ENCODE results near the gene CASZ1.

CASZ1 gene

GRCh38 chr1:10762875-10763274 is 33.6 kb downstream of the CASZ1 start:
- no peak overlapping the region for H3K27ac ChIP-seq (ENCODE audit: low read length)
- H4K20me1 ChIP-seq (ENCODE audit: insufficient read depth, low read length) = no peaks in the 10 kb centered on the region
- peaks cover 2% of the 10 kb centered on the region for H3K27me3 ChIP-seq (ENCODE audit: insufficient read depth, low read length, poor library complexity)
- ATAC-seq (ENCODE audit: insufficient read depth, low read depth) (no peak), DNase-seq (no peak)
- no peak overlapping the region for H3K9ac ChIP-seq (ENCODE audit: low read depth, low read length)
- no peak overlapping the region for H3K4me3 ChIP-seq (ENCODE audit: low read depth in 1 of 2, low read length in 2 of 2)
- TF ChIP-seq CTCF (IDR thresholded peaks at IDR 0.05; ENCODE audit: borderline replicate concordance, extremely low read depth, low read length, poor library complexity, severe bottlenecking) = no peak
- no peak for TF ChIP-seq EZH2 (IDR thresholded peaks at IDR 0.05; ENCODE audit: borderline replicate concordance, low read depth, low read length, severe bottlenecking)
- H3K36me3 ChIP-seq (ENCODE audit: insufficient read depth, low read length) = no peaks in the 10 kb centered on the region
- H3K9me3 ChIP-seq (ENCODE audit: insufficient read depth, low read length, severe bottlenecking) = no peaks in the 10 kb centered on the region
- no peak overlapping the region for H2AFZ ChIP-seq (ENCODE audit: low read depth, low read length)
- no peak overlapping the region for H3K4me2 ChIP-seq (ENCODE audit: insufficient read depth, low read length)
- H3K4me1 ChIP-seq (ENCODE audit: insufficient read depth, low read length) = no peaks in the 10 kb centered on the region
- no peaks in the 10 kb centered on the region for H3K79me2 ChIP-seq (ENCODE audit: insufficient read depth, low read length)

GRCh38 chr1:10762153-10762523 is 34.3 kb downstream of the CASZ1 start:
- peaks cover 3% of the 10 kb centered on the region for H3K27me3 ChIP-seq (ENCODE audit: insufficient read depth, low read length, poor library complexity)
- H3K9me3 ChIP-seq (ENCODE audit: insufficient read depth, low read length, severe bottlenecking) = no peaks in the 10 kb centered on the region
- H3K4me1 ChIP-seq (ENCODE audit: insufficient read depth, low read length) = no peaks in the 10 kb centered on the region
- no peak for TF ChIP-seq EZH2 (IDR thresholded peaks at IDR 0.05; ENCODE audit: borderline replicate concordance, low read depth, low read length, severe bottlenecking)
- TF ChIP-seq CTCF (IDR thresholded peaks at IDR 0.05; ENCODE audit: borderline replicate concordance, extremely low read depth, low read length, poor library complexity, severe bottlenecking) = no peak
- H3K4me3 ChIP-seq (ENCODE audit: low read depth in 1 of 2, low read length in 2 of 2) = no peak overlapping the region
- DNase-seq (no peak), ATAC-seq (ENCODE audit: insufficient read depth, low read depth) (no peak)
- no peak overlapping the region for H3K27ac ChIP-seq (ENCODE audit: low read length)
- no peaks in the 10 kb centered on the region for H3K79me2 ChIP-seq (ENCODE audit: insufficient read depth, low read length)
- no peak overlapping the region for H2AFZ ChIP-seq (ENCODE audit: low read depth, low read length)
- H3K4me2 ChIP-seq (ENCODE audit: insufficient read depth, low read length) = no peak overlapping the region
- H3K9ac ChIP-seq (ENCODE audit: low read depth, low read length) = no peak overlapping the region
- no peaks in the 10 kb centered on the region for H3K36me3 ChIP-seq (ENCODE audit: insufficient read depth, low read length)
- no peaks in the 10 kb centered on the region for H4K20me1 ChIP-seq (ENCODE audit: insufficient read depth, low read length)

GRCh38 chr1:10761503-10762152 is 34.8 kb downstream of the CASZ1 start:
- TF ChIP-seq CTCF (IDR thresholded peaks at IDR 0.05; ENCODE audit: borderline replicate concordance, extremely low read depth, low read length, poor library complexity, severe bottlenecking) = no peak
- no peak for TF ChIP-seq EZH2 (IDR thresholded peaks at IDR 0.05; ENCODE audit: borderline replicate concordance, low read depth, low read length, severe bottlenecking)
- Histone ChIP-seq H3K27ac (ENCODE audit: low read length) (no peak overlapping the region), H3K9ac (ENCODE audit: low read depth, low read length) (no peak overlapping the region), H3K4me3 (ENCODE audit: low read depth in 1 of 2, low read length in 2 of 2) (no peak overlapping the region), H3K4me1 (ENCODE audit: insufficient read depth, low read length) (no peaks in the 10 kb centered on the region), H2AFZ (ENCODE audit: low read depth, low read length) (no peak overlapping the region), H3K4me2 (ENCODE audit: insufficient read depth, low read length) (no peak overlapping the region), H3K36me3 (ENCODE audit: insufficient read depth, low read length) (no peaks in the 10 kb centered on the region), H3K9me3 (ENCODE audit: insufficient read depth, low read length, severe bottlenecking) (no peaks in the 10 kb centered on the region), H4K20me1 (ENCODE audit: insufficient read depth, low read length) (0 out of 2 replicates have a peak, but pooled peaks cover 2% of the 10 kb centered on the region), H3K27me3 (ENCODE audit: insufficient read depth, low read length, poor library complexity) (peaks cover 3% of the 10 kb centered on the region), H3K79me2 (ENCODE audit: insufficient read depth, low read length) (no peaks in the 10 kb centered on the region)
- DNase-seq (no peak), ATAC-seq (ENCODE audit: insufficient read depth, low read depth) (no peak)

Measured in DND-41 (cell line).